Amniotic stem cell (primary cell): Measurements from ENCODE around the gene ZSCAN20.
A peak's percentile ranks its signal among the peaks of the same experiment; 100 is the strongest.

Experiments
- DNase-seq: peaks from one replicate; lab custom pipeline; 2025; lab: John Stamatoyannopoulos, UW

ZSCAN20 gene

DNA sequence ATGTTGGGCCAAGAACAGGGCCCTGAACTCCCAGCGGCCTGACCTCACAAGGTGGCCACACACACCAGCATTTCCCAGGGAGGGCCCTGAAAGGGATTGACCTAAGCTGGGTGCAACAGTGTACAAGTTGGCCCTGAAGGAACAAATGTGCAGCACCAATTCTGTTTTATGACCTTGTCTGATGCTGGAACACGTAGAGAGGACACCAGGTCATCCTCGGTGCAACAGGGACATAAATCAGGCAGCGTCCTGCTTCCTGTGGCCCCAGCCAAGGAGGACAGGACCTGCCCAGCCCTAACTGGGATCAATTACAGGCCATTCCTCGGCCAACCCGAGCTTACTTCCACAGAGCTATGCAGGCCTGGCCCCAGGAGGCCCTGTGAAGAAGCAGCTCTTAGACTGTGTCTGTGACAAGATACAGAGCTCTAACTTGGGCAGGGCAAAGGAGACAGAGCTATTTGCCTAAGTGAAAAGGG is 28.7 kb upstream of the ZSCAN20 start:
- no peak for DNase-seq

DNA sequence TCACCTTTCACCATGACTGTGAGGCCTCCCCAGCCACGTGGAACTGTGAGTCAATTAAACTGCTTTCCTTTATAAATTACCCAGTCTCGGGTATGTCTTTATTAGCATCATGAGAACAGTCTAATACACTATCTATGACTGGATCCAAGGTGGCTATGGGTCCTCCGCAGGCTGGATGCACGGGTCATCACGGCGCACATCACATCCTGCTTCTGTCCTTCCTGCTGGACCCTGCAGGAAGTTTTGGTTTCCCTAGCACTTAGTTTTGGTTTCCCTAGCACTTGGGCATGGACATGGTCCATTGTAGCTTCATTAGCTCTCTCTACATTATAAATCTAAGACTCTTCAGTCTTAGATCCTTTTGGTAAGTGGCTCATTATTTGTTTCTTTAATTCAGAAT is 27.3 kb upstream of the ZSCAN20 start:
- DNase-seq = no peak

GRCh38 chr1:33446590-33446989 is 25.9 kb upstream of the ZSCAN20 start:
- no peak for DNase-seq

DNA sequence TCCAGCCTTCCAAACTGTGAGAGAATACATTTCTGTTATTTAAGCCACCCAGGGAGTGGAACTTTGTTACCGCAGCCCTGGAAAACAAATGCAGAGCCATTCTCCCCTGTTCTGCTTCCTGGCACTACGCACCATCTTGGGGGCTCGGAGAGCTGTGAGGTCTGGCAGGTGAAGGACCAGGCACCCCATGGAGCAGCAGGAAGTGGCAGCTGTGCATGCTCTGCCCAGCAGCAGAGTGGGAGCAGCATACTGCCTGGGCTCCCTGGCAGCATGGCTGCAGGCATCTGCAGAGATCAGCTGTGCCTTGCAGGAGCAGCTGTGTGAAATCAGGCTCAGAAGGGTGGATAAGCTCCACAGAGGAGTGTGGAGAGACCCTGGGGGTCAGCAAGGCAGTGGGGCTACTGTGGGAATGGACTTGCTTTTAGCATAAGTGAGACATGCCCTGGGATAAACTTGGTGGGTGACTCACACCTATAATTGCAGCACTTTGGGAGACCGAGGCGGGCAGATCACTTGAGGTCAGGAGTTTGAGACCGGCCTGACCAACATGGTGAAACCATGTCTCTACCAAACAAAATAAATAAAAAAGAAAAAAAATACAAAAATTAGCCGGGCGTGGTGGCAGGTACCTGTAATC is 17.7 kb upstream of the ZSCAN20 start:
- no peak for DNase-seq

- DNase-seq = peak; percentile 60
Measured at GRCh38 chr1:33455539-33456501, 16.6 kb upstream of the ZSCAN20 start.

- DNase-seq = no peak
Measured at GRCh38 chr1:33456502-33456886, 16.0 kb upstream of the ZSCAN20 start.

- no peak for DNase-seq
Measured at GRCh38 chr1:33459691-33460090, 12.8 kb upstream of the ZSCAN20 start.

GRCh38 chr1:33460144-33460543 is 12.3 kb upstream of the ZSCAN20 start:
- no peak for DNase-seq

DNA sequence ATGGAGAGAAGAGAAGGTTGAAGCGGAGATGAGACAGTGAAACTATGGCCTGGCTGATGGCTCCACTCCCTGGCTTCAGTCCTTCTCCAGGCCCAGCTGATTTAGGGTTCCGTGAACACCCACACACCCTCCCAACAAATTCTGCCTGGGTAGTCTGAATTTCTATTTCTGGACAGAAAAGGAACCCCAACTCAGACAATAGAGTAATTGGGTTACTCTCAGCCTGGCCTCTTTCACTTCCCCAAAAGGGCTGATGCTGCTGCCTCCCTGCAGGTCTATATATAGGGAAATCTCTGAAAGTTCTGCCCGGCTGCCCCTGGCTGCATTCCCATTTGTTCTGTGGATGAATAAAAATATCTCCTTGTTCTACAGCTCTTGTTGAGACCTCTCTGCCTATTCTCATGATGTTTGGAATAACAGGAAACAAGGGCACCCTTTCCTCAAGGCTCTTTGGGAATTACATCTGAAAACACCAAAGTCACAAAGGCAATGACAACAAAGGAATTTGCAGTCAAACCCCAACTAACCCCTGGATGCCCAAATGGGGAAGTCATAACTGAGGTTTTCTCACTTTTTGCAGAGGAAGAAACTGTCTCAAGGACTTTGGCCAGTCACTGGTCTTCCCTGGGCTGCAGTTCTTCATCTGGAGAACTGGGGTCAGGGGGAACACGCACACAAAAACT is 11.4 kb upstream of the ZSCAN20 start:
- no peak for DNase-seq

GRCh38 chr1:33462405-33463164 is 9.9 kb upstream of the ZSCAN20 start:
- DNase-seq = no peak

DNA sequence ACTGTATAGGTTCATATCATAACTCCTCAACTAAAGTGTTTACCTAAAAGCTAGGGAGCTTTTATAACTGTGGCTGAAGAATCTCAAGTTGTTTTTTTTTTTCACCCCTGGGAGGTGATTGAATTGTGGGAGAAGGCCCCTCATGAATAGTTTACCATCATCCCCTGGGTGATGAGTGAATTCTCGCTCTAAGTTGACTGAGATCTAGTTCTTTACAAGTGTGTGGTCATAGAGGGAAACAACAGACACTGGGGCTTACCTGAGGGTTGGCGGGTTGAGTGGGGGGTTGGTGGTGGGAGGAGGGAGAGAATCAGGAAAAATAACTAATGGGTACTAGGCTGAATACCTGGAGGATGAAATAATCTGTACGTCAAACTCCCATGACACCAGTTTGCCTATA is 7.9 kb upstream of the ZSCAN20 start:
- DNase-seq = no peak

DNA sequence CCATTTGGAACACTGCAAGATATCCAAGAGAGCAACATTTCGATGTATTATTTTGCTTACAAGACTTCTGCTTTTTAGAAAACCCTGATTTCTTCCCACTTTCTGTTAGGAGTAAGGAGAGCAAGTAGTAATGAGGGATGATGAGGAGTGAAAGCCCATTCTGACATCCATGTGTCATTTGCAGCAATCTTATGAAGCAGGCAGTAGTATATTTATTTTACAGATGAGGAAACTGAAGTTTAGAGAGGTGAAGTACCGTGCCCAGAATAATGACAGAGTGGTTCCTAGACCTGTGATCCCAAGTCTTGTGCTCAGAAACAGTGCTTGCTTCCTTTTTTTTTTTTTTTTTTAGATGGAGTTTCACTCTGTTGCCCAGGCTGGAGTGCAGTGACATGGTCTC is 7.1 kb upstream of the ZSCAN20 start:
- no peak for DNase-seq

- DNase-seq = no peak
Measured at GRCh38 chr1:33466159-33466558, 6.3 kb upstream of the ZSCAN20 start.

- no peak for DNase-seq
Measured at GRCh38 chr1:33468011-33468410, 4.4 kb upstream of the ZSCAN20 start.

DNA sequence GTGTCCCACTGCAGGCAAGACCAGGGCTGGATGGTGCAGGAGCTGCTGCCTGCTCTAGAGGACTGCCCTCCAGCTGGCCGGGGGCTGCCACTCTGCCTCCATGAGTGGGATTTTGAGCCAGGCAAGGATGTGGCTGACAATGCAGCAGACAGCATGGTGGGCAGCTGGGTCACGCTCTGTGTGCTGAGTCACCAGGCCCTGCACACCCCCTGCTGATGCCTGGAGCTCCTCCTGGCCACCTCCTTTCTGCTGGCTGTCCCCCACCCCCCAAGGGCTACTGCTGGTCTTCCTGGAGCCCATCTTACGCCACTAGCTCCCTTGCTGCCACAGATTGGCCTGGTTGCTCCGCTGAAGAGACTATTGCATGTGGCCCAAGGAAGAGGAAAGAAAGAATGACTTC is 3.9 kb upstream of the ZSCAN20 start:
- no peak for DNase-seq

GRCh38 chr1:33468967-33469366 is 3.5 kb upstream of the ZSCAN20 start:
- no peak for DNase-seq

DNA sequence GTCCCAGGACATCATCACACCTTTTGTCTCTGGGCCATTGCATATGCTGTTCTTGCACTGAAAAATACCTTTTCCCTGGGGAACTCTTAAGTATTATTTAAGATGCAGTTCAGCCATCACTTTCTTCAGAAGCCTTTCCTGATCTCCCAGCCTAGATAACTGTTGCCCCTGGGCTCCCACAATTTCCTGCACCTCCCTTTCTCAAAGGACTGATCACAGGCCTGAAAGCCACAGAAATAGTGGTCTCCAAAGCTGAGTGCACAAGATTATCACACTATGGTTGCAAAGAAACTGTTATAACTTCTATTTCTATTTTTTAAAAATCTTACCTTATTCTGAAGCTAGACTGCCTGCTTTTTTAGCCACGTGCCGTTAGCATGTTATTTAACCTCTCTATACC is 2.8 kb upstream of the ZSCAN20 start:
- no peak for DNase-seq

DNA sequence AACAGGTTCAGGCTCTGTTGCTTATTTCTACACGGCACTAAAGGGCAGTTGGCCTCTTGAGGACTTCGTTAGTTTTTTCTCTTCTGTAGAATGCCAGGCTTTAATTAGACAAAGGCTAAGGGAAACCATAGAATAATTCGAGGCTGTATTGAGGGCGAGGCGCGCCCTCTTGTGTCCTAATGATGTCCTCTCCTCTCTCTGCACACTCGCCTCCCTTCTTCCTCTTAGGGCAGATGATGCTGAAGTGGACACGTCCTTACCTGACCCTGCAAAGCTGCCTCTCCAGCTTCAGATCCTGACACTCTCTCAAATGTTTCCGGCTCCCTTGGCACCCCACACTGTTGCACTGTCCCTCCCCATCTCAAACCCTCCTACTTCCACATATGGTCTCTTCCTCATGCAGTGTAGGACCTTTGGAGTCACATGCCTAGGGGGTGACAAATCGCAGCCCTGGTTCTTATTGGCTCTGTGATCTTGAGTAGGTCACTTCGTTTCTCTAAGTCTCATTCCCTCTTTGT is 1.9 kb upstream of the ZSCAN20 start:
- DNase-seq = peak; percentile 83

- DNase-seq = no peak
Measured at GRCh38 chr1:33471416-33471815, 1.0 kb upstream of the ZSCAN20 start.

GRCh38 chr1:33473900-33474299 is 1.5 kb downstream of the ZSCAN20 start:
- no peak for DNase-seq

DNA sequence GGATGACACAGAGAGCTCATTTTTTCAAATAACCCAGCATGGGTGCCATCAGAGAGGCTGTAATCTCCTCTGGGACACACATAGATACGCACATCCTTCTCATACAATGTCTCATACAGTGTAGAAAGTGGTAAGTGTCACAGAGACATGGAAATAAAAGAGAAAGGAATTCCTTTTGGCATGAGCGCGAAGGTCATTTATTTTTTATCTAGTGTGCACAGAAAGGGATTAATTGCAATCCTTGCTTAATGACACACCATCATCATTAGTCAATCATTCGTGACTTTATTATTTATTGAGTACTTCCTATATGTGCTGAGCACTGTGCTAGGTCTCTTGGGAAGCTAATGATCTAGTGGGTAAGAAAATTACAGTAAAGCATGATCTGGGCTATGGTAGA is 5.0 kb downstream of the ZSCAN20 start:
- no peak for DNase-seq

- DNase-seq = no peak
Measured at GRCh38 chr1:33482412-33482811, 10.0 kb downstream of the ZSCAN20 start.
